Endothelial cell of umbilical vein (primary cell): Measurements from ENCODE around the gene SCAMP2. TPM values are rescaled to one million over a fixed set of nuclear protein-coding genes. Genes with fewer than 3 reads are reported as not detected.
A peak's percentile ranks its signal among the peaks of the same experiment; 100 is the strongest.

Source experiments
- BruUV-seq: library from RNA; stranded (reverse); fragments of 400-500 nt; replicated peaks from 2 replicates; lab custom pipeline; 2021; lab: Mats Ljungman, UMichigan
- CTCF ChIA-PET: fragments of 300-600, 350-600 bp; sonication (Branson Sonifier 250); formaldehyde crosslinking; loops from one replicate; lab custom pipeline; 2021; ENCODE audit warnings: antibody characterized with exemption, inconsistent platforms; lab: Charles Lee
- POLR2A ChIA-PET: fragments of 300-600, 350-600 bp; sonication (Branson Sonifier 250); formaldehyde crosslinking; loops from one replicate; lab custom pipeline; 2021; ENCODE audit warnings: antibody characterized with exemption, inconsistent platforms; lab: Charles Lee
- DNase-seq: peaks from one replicate; pipeline ENCODE4 v3.0.0-alpha.2; 2011; ENCODE audit warnings: low read depth, low spot score
- FAIRE-seq: peaks from 2 replicates; lab custom pipeline; 2011; peaks lifted over from hg19 to GRCh38; lab: Jason Lieb, UNC
- H2AFZ ChIP-seq: 2 replicates; pipeline ENCODE4 v1.6.0; 2012; ENCODE audit warnings: low read depth, low read length, control low read depth, inconsistent platforms
- H3K27ac ChIP-seq: 2 replicates; pipeline ENCODE4 v1.5.1; 2011; ENCODE audit warnings: low read depth, mild to moderate bottlenecking, control low read depth, low read length, moderate library complexity; ENCODE audit not compliant: insufficient read depth
- H3K27me3 ChIP-seq, 2 experiments: 2 replicates each; pipeline versions ENCODE4 v1.6.0 to v1.6.1; 2011; ENCODE audit warnings: low read length in 2 of 2, mixed read lengths in 1 of 2; ENCODE audit not compliant: control insufficient read depth in 2 of 2, insufficient read depth in 2 of 2
- H3K36me3 ChIP-seq, 2 experiments: 2 replicates in 1 of 2; 3 replicates in 1 of 2; pipeline ENCODE4 v1.5.1; 2011; ENCODE audit warnings: low read length in 2 of 2, mild to moderate bottlenecking in 1 of 2, moderate library complexity in 1 of 2; ENCODE audit not compliant: control insufficient read depth in 2 of 2, insufficient read depth in 2 of 2; ENCODE audit errors: extremely low read depth in 1 of 2
- H3K4me1 ChIP-seq: 3 replicates; pipeline ENCODE4 v1.5.1; 2011; ENCODE audit warnings: mild to moderate bottlenecking, low read length; ENCODE audit not compliant: control insufficient read depth, insufficient read depth; ENCODE audit errors: extremely low read depth
- H3K4me2 ChIP-seq: 2 replicates; pipeline ENCODE4 v1.6.1; 2011; ENCODE audit warnings: low read length, control low read depth, mixed read lengths; ENCODE audit not compliant: insufficient read depth
- H3K4me3 ChIP-seq, 3 experiments: fragments of 200-600 bp in 1 of 3; sonication (generic), shearing (Covaris generic) in 1 of 3; replicated peaks in 1 of 3; 2 replicates each; pipeline ENCODE4 v1.5.1; 2011 to 2016; ENCODE audit warnings: control low read depth in 3 of 3, low read length in 3 of 3, mild to moderate bottlenecking in 2 of 3, inconsistent platforms in 1 of 3, low read depth in 1 of 3, moderate library complexity in 1 of 3; ENCODE audit not compliant: insufficient read depth in 1 of 3
- H3K79me2 ChIP-seq: 2 replicates; pipeline ENCODE4 v1.6.0; 2012; ENCODE audit warnings: low read length, inconsistent platforms; ENCODE audit not compliant: control insufficient read depth, insufficient read depth
- H3K9ac ChIP-seq: replicated peaks from 2 replicates; pipeline ENCODE3; 2011; ENCODE audit warnings: low read length, control low read depth; ENCODE audit not compliant: insufficient read depth; ENCODE audit errors: extremely low read depth
- H3K9me1 ChIP-seq: replicated peaks from 3 replicates; pipeline ENCODE4 v1.6.0; 2011; ENCODE audit warnings: mild to moderate bottlenecking, low read length; ENCODE audit not compliant: control insufficient read depth, insufficient read depth; ENCODE audit errors: extremely low read depth
- H3K9me3 ChIP-seq: replicated peaks from 2 replicates; pipeline ENCODE4 v1.5.1; 2012; ENCODE audit warnings: low read length, inconsistent platforms; ENCODE audit not compliant: control insufficient read depth, insufficient read depth
- H4K20me1 ChIP-seq: replicated peaks from 2 replicates; pipeline ENCODE3; 2011; ENCODE audit warnings: mild to moderate bottlenecking, low read length; ENCODE audit not compliant: control insufficient read depth, insufficient read depth; ENCODE audit errors: extremely low read depth
- EZH2 ChIP-seq: IDR thresholded peaks from 2 replicates; pipeline ENCODE4 v1.6.1; 2012; ENCODE audit warnings: borderline replicate concordance, low read depth, mild to moderate bottlenecking, moderate library complexity, low read length, inconsistent platforms; ENCODE audit not compliant: severe bottlenecking
- FOS ChIP-seq: IDR thresholded peaks from 2 replicates; pipeline ENCODE4 v1.6.1; 2011; ENCODE audit warnings: mild to moderate bottlenecking, low read length, moderate library complexity, borderline replicate concordance; ENCODE audit not compliant: insufficient read depth
- GATA2 ChIP-seq: IDR thresholded peaks from 2 replicates; pipeline ENCODE4 v1.7.0; 2011; ENCODE audit warnings: low read depth, mild to moderate bottlenecking, moderate library complexity, mixed read lengths, low read length; ENCODE audit not compliant: insufficient read length, insufficient read depth
- JUN ChIP-seq: IDR thresholded peaks from 2 replicates; pipeline ENCODE4 v1.6.1; 2011; ENCODE audit warnings: borderline replicate concordance, low read depth; ENCODE audit not compliant: insufficient read length, insufficient read depth
- MAX ChIP-seq: IDR thresholded peaks from 2 replicates; pipeline ENCODE4 v1.6.1; 2011; ENCODE audit not compliant: insufficient read depth, insufficient read length
- POLR2AphosphoS5 ChIP-seq: IDR thresholded peaks from 2 replicates; pipeline ENCODE4 v1.6.1; 2012; ENCODE audit warnings: low read depth, mild to moderate bottlenecking, control low read depth, low read length, moderate library complexity; ENCODE audit not compliant: insufficient read depth
- dilution Hi-C: fragments of 300-500 bp; cut with MboI; formaldehyde crosslinking; loops from one replicate; pipeline ENCODE4 v1.15.0; 2019; ENCODE audit warnings: low sequenced_read_pairs; ENCODE audit not compliant: extremely low pct_ligation_motif_present
- intact Hi-C: fragments of 100-400 bp; cut with micrococcal nuclease; formaldehyde crosslinking; loops from one replicate; pipeline ENCODE4 v1.10.0; 2022
- polyA plus RNA-seq, 4 experiments: library from polyadenylated mRNA; depleted of rRNA in 3 of 4; stranded (reverse) in 3 of 4; unstranded in 1 of 4; fragments of >200 nt; gene quantifications; 2 replicates each; pipeline versions ENCODE4 v1.2.1 to v1.2.3, GENCODE V29; 2011 to 2012; ENCODE audit warnings: missing spikeins in 1 of 4
- total RNA-seq: library from RNA; stranded (reverse); gene quantifications from 2 replicates; pipeline ENCODE4 v1.2.3, GENCODE V29; 2021
- TF ChIP-seq, protein P1 (sequence below), 2 donors: IDR thresholded peaks; 1 replicate in 1 of 2; 2 replicates in 1 of 2; pipeline ENCODE4 v1.5.1; 2011; ENCODE audit warnings: low read length in 2 of 2, mild to moderate bottlenecking in 2 of 2, moderate library complexity in 2 of 2, control low read depth in 1 of 2, inconsistent platforms in 1 of 2, low read depth in 1 of 2; ENCODE audit not compliant: insufficient read depth in 1 of 2; ENCODE audit errors: extremely low read depth in 1 of 2

SCAMP2 gene
- total and polyA plus RNA-seq, 2 donors (not counting 3 experiments of a cell fraction or from before 2014, with no cell fraction given) = 67.3 to 256 TPM

GRCh38 chr15:74844319-74845207 is 28.6 kb downstream of the SCAMP2 start:
- Histone ChIP-seq H3K36me3 (peaks cover 0 to 18% of the 10 kb centered on the region in 2 experiments), H4K20me1 (no peaks in the 10 kb centered on the region), H3K27ac (no peak overlapping the region), H3K9me3 (no peaks in the 10 kb centered on the region), H3K4me1 (peaks cover 11% of the 10 kb centered on the region), H3K79me2 (peaks cover 2% of the 10 kb centered on the region), H2AFZ (no peak overlapping the region), H3K4me3 (no peak overlapping the region), H3K27me3 (no peaks in the 10 kb centered on the region), H3K9me1 (no peaks in the 10 kb centered on the region), H3K4me2 (no peak overlapping the region), H3K9ac (no peak overlapping the region)
- intact Hi-C loops (loop anchor here (5.0 kb wide), 1 partner anchor 93 kb away; the partner anchor contains the start of gene COX5A), dilution Hi-C loops (no loop called here)
- no TSS peak for BruUV-seq
- no peak for FAIRE-seq
- DNase-seq = no peak
- no peak for TF ChIP-seq EZH2
- POLR2A ChIA-PET = no interaction called here
- CTCF ChIA-PET = interaction anchor here (0.9 to 5.3 kb wide), 9 partner anchors 12 to 75 kb away, joined by 3 to 37 read pairs (median 3); partner anchors contain the start of gene MPI

DNA sequence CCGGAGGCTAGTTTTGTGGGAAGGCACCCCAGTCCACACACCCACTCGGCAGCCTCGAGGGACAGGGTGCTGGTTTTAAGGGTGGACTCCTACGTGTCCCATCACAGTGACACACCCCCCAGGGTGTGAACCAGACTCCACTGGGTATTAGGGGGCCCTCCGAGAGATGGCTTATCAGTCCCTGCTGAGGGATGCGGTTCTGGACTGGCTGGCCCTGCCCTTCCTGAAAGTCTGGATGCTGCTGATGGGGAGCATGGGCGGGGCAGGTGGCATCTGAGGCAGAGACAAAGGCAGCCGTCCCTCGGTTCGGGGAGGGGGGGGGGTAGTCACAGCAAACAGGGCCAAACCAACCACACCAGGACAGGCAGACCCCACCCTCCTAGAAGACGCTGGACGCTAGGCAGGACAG is 29.3 kb downstream of the SCAMP2 start:
- Histone ChIP-seq H3K4me1 (peaks cover 11% of the 10 kb centered on the region), H3K9me3 (no peaks in the 10 kb centered on the region), H3K9me1 (no peaks in the 10 kb centered on the region), H3K27ac (peak overlapping the region; percentile 60), H3K79me2 (peaks cover 2% of the 10 kb centered on the region), H3K4me3 (no peak overlapping the region), H3K9ac (peak overlapping the region; percentile 59), H4K20me1 (no peaks in the 10 kb centered on the region), H3K4me2 (peak overlapping the region; percentile 57), H2AFZ (peak overlapping the region; percentile 1), H3K36me3 (peaks cover 0 to 18% of the 10 kb centered on the region in 2 experiments), H3K27me3 (no peaks in the 10 kb centered on the region)
- no peak for FAIRE-seq
- no peak for DNase-seq
- dilution Hi-C loops (no loop called here), intact Hi-C loops (loop anchor here (1.0 to 5.0 kb wide), 5 partner anchors 29 to 107 kb away; partner anchors contain the start of genes COX5A and SCAMP2)
- POLR2A ChIA-PET = no interaction called here
- CTCF ChIA-PET = interaction anchor here (0.9 to 5.3 kb wide), 7 partner anchors 13 to 74 kb away, joined by 3 to 37 read pairs (median 3); no protein-coding TSS in a partner anchor
- BruUV-seq = TSS peak; percentile 19
- TF ChIP-seq POLR2AphosphoS5 (no peak), EZH2 (no peak), JUN (no peak), GATA2 (no peak), FOS (no peak), MAX (no peak)
- TF ChIP-seq, protein P1, sequence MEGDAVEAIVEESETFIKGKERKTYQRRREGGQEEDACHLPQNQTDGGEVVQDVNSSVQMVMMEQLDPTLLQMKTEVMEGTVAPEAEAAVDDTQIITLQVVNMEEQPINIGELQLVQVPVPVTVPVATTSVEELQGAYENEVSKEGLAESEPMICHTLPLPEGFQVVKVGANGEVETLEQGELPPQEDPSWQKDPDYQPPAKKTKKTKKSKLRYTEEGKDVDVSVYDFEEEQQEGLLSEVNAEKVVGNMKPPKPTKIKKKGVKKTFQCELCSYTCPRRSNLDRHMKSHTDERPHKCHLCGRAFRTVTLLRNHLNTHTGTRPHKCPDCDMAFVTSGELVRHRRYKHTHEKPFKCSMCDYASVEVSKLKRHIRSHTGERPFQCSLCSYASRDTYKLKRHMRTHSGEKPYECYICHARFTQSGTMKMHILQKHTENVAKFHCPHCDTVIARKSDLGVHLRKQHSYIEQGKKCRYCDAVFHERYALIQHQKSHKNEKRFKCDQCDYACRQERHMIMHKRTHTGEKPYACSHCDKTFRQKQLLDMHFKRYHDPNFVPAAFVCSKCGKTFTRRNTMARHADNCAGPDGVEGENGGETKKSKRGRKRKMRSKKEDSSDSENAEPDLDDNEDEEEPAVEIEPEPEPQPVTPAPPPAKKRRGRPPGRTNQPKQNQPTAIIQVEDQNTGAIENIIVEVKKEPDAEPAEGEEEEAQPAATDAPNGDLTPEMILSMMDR (IDR thresholded peaks at IDR 0.05; ENCODE audit: extremely low read depth in 1 of 2, insufficient read depth in 1 of 2, low read depth in 1 of 2, low read length in 2 of 2) = no peak
